CD14-positive monocyte (primary cell): ENCODE results near the gene PTPRD. TPM values are rescaled to one million over a fixed set of nuclear protein-coding genes. Genes with fewer than 3 reads are reported as not detected.

Source experiments
- DNase-seq, 3 donors: peaks; one replicate each; pipeline ENCODE4 v3.0.0-alpha.2; 2011 to 2022
- H2AFZ ChIP-seq: 2 replicates; pipeline ENCODE4 v1.6.0; 2012; ENCODE audit warnings: mild to moderate bottlenecking, low read depth, low read length, inconsistent platforms; ENCODE audit not compliant: insufficient read depth, poor library complexity, severe bottlenecking
- H3K27ac ChIP-seq, 2 donors: 1 replicate in 1 of 2; 2 replicates in 1 of 2; pipeline ENCODE4 v1.5.1; 2012 to 2013; ENCODE audit warnings: low read length in 2 of 2, control low read depth in 1 of 2, inconsistent platforms in 1 of 2, low read depth in 1 of 2, mild to moderate bottlenecking in 1 of 2
- H3K27me3 ChIP-seq, 2 donors: one replicate each; pipeline versions ENCODE4 v1.6.0 to v1.6.1; 2011 to 2013; ENCODE audit warnings: low read length in 2 of 2; ENCODE audit not compliant: control insufficient read depth in 2 of 2, insufficient read depth in 2 of 2
- H3K36me3 ChIP-seq, 2 donors: replicated peaks in 1 of 2; 1 replicate in 1 of 2; 2 replicates in 1 of 2; pipeline versions ENCODE4 v1.5.1 to v1.6.1; 2012 to 2013; ENCODE audit warnings: low read length in 2 of 2, control low read depth in 1 of 2, inconsistent platforms in 1 of 2, mild to moderate bottlenecking in 1 of 2; ENCODE audit not compliant: insufficient read depth in 2 of 2, control insufficient read depth in 1 of 2
- H3K4me1 ChIP-seq, 2 donors: 1 replicate in 1 of 2; 2 replicates in 1 of 2; pipeline versions ENCODE4 v1.5.1 to v1.6.1; 2012 to 2013; ENCODE audit warnings: low read length in 2 of 2, control low read depth in 1 of 2, inconsistent platforms in 1 of 2, mild to moderate bottlenecking in 1 of 2, moderate library complexity in 1 of 2; ENCODE audit not compliant: insufficient read depth in 2 of 2, control insufficient read depth in 1 of 2
- H3K4me2 ChIP-seq: replicated peaks from 2 replicates; pipeline ENCODE3; 2012; ENCODE audit warnings: low read length, moderate library complexity, mild to moderate bottlenecking; ENCODE audit not compliant: poor library complexity, severe bottlenecking; ENCODE audit errors: extremely low read depth
- H3K4me3 ChIP-seq, 3 experiments: fragments of 200-600 bp in 1 of 3; sonication (generic) in 1 of 3; replicated peaks in 1 of 3; 1 replicate in 2 of 3; 2 replicates in 1 of 3; pipeline ENCODE4 v1.5.1; 2011 to 2013; ENCODE audit warnings: low read length in 3 of 3, mild to moderate bottlenecking in 3 of 3, control low read depth in 2 of 3, low read depth in 2 of 3, inconsistent platforms in 1 of 3, moderate library complexity in 1 of 3
- H3K79me2 ChIP-seq: 2 replicates; pipeline ENCODE4 v1.6.0; 2012; ENCODE audit warnings: mild to moderate bottlenecking, control low read depth, inconsistent platforms, low read length, moderate library complexity; ENCODE audit not compliant: insufficient read depth
- H3K9ac ChIP-seq: 2 replicates; pipeline ENCODE4 v1.6.0; 2017; ENCODE audit warnings: low read length, mild to moderate bottlenecking; ENCODE audit not compliant: insufficient read depth, poor library complexity, severe bottlenecking
- H3K9me3 ChIP-seq, 2 donors: replicated peaks in 1 of 2; 1 replicate in 1 of 2; 2 replicates in 1 of 2; pipeline versions ENCODE4 v1.5.1 to v1.6.1; 2012 to 2013; ENCODE audit warnings: low read length in 2 of 2, control low read depth in 1 of 2; ENCODE audit not compliant: control insufficient read depth in 1 of 2, insufficient read depth in 1 of 2
- H4K20me1 ChIP-seq: 2 replicates; pipeline ENCODE4 v1.6.0; 2012; ENCODE audit warnings: mild to moderate bottlenecking, low read length, control low read depth, moderate library complexity; ENCODE audit not compliant: insufficient read depth
- H3K27ac Mint-ChIP-seq, 7 donors: one replicate each; pipeline ENCODE4 v1.8.0; 2020; ENCODE audit warnings: mild to moderate bottlenecking in 7 of 7, mixed read lengths in 7 of 7, moderate library complexity in 6 of 7, inconsistent platforms in 2 of 7
- H3K27me3 Mint-ChIP-seq, 3 donors: one replicate each; pipeline ENCODE4 v1.8.0; 2021 to 2022; ENCODE audit warnings: low read depth in 3 of 3, mild to moderate bottlenecking in 3 of 3, mixed read lengths in 3 of 3, moderate library complexity in 3 of 3, inconsistent platforms in 1 of 3
- H3K36me3 Mint-ChIP-seq, 2 donors: one replicate each; pipeline ENCODE4 v1.8.0; 2020; ENCODE audit warnings: mixed read lengths in 2 of 2, inconsistent platforms in 1 of 2, mild to moderate bottlenecking in 1 of 2
- H3K4me1 Mint-ChIP-seq: one replicate; pipeline ENCODE4 v1.8.0; 2020; ENCODE audit warnings: mild to moderate bottlenecking, mixed read lengths
- H3K4me3 Mint-ChIP-seq, 2 donors: one replicate each; pipeline ENCODE4 v1.8.0; 2020; ENCODE audit warnings: mild to moderate bottlenecking in 2 of 2, mixed read lengths in 2 of 2, moderate library complexity in 1 of 2
- H3K9me3 Mint-ChIP-seq, 7 donors: one replicate each; pipeline ENCODE4 v1.8.0; 2020 to 2022; ENCODE audit warnings: mixed read lengths in 7 of 7, mild to moderate bottlenecking in 6 of 7, moderate library complexity in 6 of 7, inconsistent platforms in 2 of 7
- CTCF ChIP-seq: fragments of 200-600 bp; IDR thresholded peaks from one replicate; pipeline ENCODE4 v1.8.0; 2022; ENCODE audit warnings: antibody characterized with exemption, mild to moderate bottlenecking
- WGBS: methylation state at CpG from one replicate; pipeline ENCODE4 v1.1.5; 2013; ENCODE audit warnings: missing lambda C conversion rate; ENCODE audit not compliant: insufficient coverage; 5-methylcytosine and 5-hydroxymethylcytosine counted together
- intact Hi-C, 2 donors: fragments of 100-400 bp; cut with micrococcal nuclease; formaldehyde crosslinking; loops; one replicate each; pipeline versions ENCODE4 v1.15.0 to v1.15.1; 2023
- polyA plus RNA-seq, 3 donors: library from polyadenylated mRNA; depleted of rRNA in 1 of 3; unstranded in 2 of 3; stranded (reverse) in 1 of 3; fragments of 300-500 nt in 2 of 3; fragments of >200 nt in 1 of 3; fragmentation: Illumina TruSeq in 2 of 3; gene quantifications; 1 replicate in 2 of 3; 2 replicates in 1 of 3; pipeline ENCODE4 v1.2.3, GENCODE V29; 2012 to 2021

PTPRD gene
- polyA plus RNA-seq, 3 donors, result not detected

- Mint-ChIP-seq H3K4me3 (no peak overlapping the region), H3K9me3 (no peaks in the 10 kb centered on the region), H3K36me3 (no peaks in the 10 kb centered on the region), H3K4me1 (no peaks in the 10 kb centered on the region), H3K27me3 (peaks cover 0 to 2% (median 0%) of the 10 kb centered on the region in 3 donors), H3K27ac (no peak overlapping the region)
- H3K9ac ChIP-seq, result no peak overlapping the region
- no peaks in the 10 kb centered on the region for H4K20me1 ChIP-seq
- TF ChIP-seq CTCF, result no peak
- no peaks in the 10 kb centered on the region for H3K36me3 ChIP-seq
- intact Hi-C loops, result no loop called here
- H3K79me2 ChIP-seq, result no peaks in the 10 kb centered on the region
- 100% methylated on average over 1 of the region's 2 CpGs for WGBS
- H3K4me2 ChIP-seq, result no peak overlapping the region
- no peak overlapping the region for H3K27ac ChIP-seq
- no peak overlapping the region for H2AFZ ChIP-seq
- H3K4me1 ChIP-seq, result no peaks in the 10 kb centered on the region
- H3K27me3 ChIP-seq, result no peaks in the 10 kb centered on the region
- no peak for DNase-seq
- H3K9me3 ChIP-seq, result no peaks in the 10 kb centered on the region
- no peak overlapping the region for H3K4me3 ChIP-seq
Observed at GRCh38 chr9:8621416-8621815, 1991.4 kb downstream of the PTPRD start.

GRCh38 chr9:8616414-8616813 lies 1996.4 kb downstream of the PTPRD start:
- intact Hi-C loops, result no loop called here

More at GRCh38 chr9:8616414-8616813, 1996.4 kb downstream of the PTPRD start:
- Histone ChIP-seq H3K4me3 (no peak overlapping the region), H3K9me3 (no peaks in the 10 kb centered on the region), H3K27ac (no peak overlapping the region), H3K79me2 (no peaks in the 10 kb centered on the region), H2AFZ (no peak overlapping the region), H3K4me1 (no peaks in the 10 kb centered on the region), H3K27me3 (no peaks in the 10 kb centered on the region), H3K36me3 (no peaks in the 10 kb centered on the region), H3K9ac (no peak overlapping the region), H4K20me1 (no peaks in the 10 kb centered on the region), H3K4me2 (no peak overlapping the region)
- Mint-ChIP-seq H3K36me3 (no peaks in the 10 kb centered on the region), H3K4me3 (no peak overlapping the region), H3K27me3 (peaks cover 0 to 2% (median 0%) of the 10 kb centered on the region in 3 donors), H3K27ac (no peak overlapping the region), H3K4me1 (no peaks in the 10 kb centered on the region), H3K9me3 (peaks cover 0 to 1% (median 0%) of the 10 kb centered on the region in 7 donors)
- no CpG with 5 or more reads among the region's 2 CpGs for WGBS
- TF ChIP-seq CTCF, result no peak
- DNase-seq, result no peak
